ENCODE measurements around the gene CNOT10.

- TF ChIP-seq CTCF (IDR thresholded peaks at IDR 0.05; ENCODE audit: low read depth, low read length, poor library complexity, severe bottlenecking) (no peak), EZH2phosphoT487 (IDR thresholded peaks at IDR 0.05; ENCODE audit: borderline replicate concordance, low read length) (no peak)
Measured at GRCh38 chr3:32764481-32764880, 79.5 kb downstream of the CNOT10 start.

All from DOHH2 (cell line).